GM18873 (cell line): Measurements from ENCODE around the gene JSRP1.

Experiments used
- ATAC-seq: cut with Tn5 transposase; IDR thresholded peaks from one replicate; pipeline ENCODE4 v1.9.1; 2021; ENCODE audit warnings: mild to moderate bottlenecking, moderate library complexity, moderate number of reproducible peaks; ENCODE audit not compliant: unreplicated experiment, low FRiP score

The JSRP1 gene, protein sequence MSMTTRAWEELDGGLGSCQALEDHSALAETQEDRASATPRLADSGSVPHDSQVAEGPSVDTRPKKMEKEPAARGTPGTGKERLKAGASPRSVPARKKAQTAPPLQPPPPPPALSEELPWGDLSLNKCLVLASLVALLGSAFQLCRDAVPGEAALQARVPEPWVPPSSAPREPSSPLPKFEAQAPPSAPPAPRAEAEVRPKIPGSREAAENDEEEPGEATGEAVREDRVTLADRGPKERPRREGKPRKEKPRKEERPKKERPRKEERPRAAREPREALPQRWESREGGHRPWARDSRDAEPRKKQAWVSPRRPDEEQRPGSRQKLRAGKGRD

GRCh38 chr19:2255982-2256685 lies at the start of gene JSRP1:
Gene JSRP1 (minus strand): TSS chr19:2256417. CDS start chr19:2255314, 1,103 bp downstream.
- ATAC-seq = no peak

GRCh38 chr19:2305452-2306280 lies 49.4 kb upstream of the JSRP1 start:
- no peak for ATAC-seq

GRCh38 chr19:2303211-2303798 lies 47.1 kb upstream of the JSRP1 start:
- no peak for ATAC-seq

- no peak for ATAC-seq
Measured at GRCh38 chr19:2302319-2303210, 46.3 kb upstream of the JSRP1 start.

DNA sequence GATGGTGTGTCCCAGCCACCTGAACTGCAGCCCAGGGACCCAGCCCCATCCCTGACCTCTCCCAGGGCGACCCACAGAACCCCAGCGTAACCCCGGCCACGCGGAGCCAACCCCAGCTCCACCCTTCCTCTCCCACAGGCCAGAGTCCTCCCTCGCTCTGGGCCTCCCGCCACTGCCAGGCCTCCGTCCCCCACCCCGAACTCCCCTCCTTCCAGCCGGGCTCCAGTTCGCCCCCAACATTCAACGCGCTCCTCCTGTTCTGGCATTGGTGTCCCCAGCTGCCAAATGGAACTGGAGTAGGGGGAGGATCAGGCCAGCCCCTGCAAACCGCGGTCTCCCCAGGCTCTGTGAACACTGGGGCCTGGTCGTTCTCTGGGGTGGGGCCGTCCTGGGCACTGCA lies 44.3 kb upstream of the JSRP1 start:
- ATAC-seq = no peak

DNA sequence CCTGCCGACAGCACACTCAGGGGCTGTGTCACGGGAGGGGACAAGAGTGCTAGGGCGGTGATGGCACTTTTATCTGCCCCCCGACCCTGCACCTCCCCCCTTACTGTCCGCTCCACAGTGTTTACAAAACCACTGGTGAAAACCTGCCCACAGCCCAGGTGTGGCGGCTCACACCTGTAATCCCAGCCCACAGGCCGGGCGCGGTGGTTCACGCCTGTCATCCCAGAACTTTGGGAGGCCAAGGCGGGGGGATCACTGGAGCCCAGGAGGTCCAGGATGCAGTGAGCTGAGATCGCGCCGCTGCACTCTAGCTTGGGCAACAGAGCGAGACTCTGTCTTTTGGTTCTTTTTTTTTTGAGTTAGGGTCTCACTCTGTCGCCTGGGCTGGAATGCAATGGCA lies 39.9 kb upstream of the JSRP1 start:
- no peak for ATAC-seq

- ATAC-seq = no peak
Measured at GRCh38 chr19:2294687-2295335, 38.6 kb upstream of the JSRP1 start.

GRCh38 chr19:2291185-2291751 lies 35.1 kb upstream of the JSRP1 start:
- no peak for ATAC-seq

- ATAC-seq = no peak
Measured at GRCh38 chr19:2290441-2291184, 34.4 kb upstream of the JSRP1 start.

- no peak for ATAC-seq
Measured at GRCh38 chr19:2289714-2290435, 33.7 kb upstream of the JSRP1 start.

GRCh38 chr19:2288818-2289713 lies 32.8 kb upstream of the JSRP1 start:
- no peak for ATAC-seq

GRCh38 chr19:2288338-2288817 lies 32.2 kb upstream of the JSRP1 start:
- no peak for ATAC-seq

DNA sequence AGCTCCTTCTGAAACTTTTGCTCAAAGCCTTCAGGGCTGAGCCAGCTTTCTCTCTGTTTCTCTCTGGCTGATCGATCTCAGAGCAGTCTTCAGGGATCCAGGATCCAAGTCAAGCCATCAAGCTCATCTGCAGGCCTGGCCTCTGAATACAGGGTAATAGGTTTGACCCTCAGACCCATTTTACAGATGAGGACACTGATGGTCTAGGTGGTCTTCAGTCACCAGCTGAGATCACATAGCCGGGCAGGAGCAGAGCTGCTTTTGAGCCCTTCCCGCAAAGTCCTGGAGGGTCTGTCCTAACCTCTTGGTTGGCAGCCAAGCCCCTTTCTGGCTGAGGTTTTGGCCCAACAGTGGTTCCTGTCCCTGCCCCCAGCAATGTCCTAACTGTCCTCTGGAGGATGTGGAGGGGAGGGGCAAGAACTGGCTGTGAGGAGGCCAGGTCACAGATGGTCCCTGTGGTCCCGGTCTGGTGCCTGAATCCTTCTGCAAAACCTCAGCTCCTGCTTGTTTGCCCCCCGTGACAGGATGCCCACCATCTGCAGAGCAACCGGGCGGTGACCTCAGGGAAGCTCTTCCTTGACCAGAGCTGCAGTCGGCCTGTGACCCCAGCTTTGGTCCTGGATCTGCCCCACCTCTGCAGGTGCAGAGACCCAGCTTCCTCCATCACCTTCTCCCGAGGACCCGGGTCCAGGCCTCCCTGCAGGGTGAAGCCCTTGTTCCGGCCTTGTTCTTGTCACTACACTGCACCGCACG lies 31.5 kb upstream of the JSRP1 start:
- ATAC-seq = no peak

- no peak for ATAC-seq
Measured at GRCh38 chr19:2286402-2287140, 30.4 kb upstream of the JSRP1 start.

DNA sequence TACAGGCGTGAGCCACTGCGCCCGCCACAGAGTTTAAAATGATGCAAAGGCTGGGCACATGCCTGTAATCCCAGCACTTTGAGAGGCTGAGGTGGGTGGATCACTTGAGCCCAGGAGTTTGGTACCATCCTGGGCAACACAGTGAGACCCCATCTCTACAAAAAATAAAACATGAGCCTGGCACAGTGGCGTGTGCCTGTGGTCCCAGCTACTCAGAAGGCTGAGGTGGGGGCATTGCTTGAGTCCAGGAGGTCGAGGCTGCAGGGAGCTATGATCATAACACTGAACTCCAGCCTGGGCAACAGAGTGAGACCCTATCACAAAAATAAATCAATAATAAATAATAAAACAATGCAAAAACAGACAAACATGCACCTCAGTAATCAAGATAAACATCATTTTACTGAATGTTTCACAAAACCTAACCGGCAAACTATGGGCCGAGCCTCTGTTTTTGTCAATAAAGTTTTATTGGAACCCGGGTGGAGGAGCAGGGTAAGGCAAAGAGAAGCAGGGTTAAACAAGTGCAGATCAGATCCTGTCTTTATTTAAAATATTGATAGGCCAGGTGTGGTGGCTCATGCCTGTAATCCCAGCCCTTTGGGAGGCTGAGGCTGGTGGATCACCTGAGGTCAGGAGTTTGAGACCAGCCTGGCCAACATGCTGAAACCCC lies 27.8 kb upstream of the JSRP1 start:
- ATAC-seq = no peak
